Inflammatory macrophage treated with lipopolysaccharide for 4 hours (primary cell): Measurements from ENCODE around the gene TMEM273.
"Not testable (repeated sequence)": the region's sequence is repeated elsewhere in the genome, so short reads cannot be mapped to it uniquely, and the experiment has no call there.

Experiments used
- DNase-seq: peaks from one replicate; pipeline ENCODE4 v3.0.0-alpha.2; 2020

Gene TMEM273

GRCh38 chr10:49204119-49204518, 15.9 kb upstream of the TMEM273 start:
- no peak for DNase-seq

DNA sequence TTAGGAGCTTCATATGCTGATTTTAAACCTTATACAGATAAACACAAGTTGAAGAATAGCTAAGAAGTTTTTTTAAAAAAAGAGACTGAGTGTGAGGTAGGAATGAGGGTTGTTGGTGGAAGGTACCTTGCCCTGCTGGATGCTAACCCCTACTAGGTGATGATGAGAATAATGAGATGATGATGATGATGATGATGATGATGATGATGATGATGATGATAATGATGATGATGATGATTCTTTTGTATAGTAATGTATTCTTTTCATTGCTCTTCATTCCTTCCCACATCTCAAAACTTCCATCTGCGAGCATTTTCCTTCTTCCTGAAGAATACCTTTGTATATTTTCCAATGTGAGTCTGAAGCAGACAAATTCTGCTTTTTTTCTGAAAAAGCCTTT, 14.1 kb upstream of the TMEM273 start:
- no peak for DNase-seq

GRCh38 chr10:49200854-49201253, 12.7 kb upstream of the TMEM273 start:
- DNase-seq = peak; percentile 45

DNA sequence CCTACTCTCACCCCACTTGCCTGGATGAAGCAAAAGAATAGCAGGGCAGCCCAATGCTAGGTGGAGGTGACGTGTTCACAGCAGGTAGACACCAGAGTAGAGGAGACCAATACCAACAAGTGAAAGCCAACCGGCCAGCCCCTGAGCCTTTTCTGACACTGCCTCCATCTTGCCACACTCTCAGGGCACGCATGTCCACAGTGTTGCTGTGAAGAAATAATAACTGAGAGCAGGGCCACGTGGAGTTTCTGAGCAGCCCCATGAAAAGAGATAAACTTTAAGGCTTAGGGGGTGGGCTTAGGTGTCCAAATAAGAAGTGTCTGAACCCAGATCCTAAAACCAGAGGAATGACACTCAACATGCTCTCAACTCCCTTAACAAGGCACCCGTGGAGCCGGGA, 9.0 kb upstream of the TMEM273 start:
- DNase-seq = no peak

DNA sequence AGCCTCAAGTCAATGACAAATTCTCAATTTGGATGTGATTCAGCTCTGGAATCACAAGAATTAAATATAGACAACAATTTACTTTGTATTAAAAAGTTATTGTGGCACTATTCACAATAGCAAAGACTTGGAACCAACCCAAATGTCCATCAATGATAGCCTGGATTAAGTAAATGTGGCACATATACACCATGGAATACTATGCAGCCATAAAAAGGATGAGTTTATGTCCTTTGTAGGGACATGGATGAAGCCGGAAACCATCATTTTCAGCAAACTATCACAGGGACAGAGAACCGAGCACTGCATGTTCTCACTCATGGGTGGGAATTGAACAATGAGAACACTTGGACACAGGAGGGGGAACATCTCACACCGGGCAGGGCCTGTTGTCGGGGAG, 7.7 kb upstream of the TMEM273 start:
- not testable (repeated sequence) for DNase-seq

DNA sequence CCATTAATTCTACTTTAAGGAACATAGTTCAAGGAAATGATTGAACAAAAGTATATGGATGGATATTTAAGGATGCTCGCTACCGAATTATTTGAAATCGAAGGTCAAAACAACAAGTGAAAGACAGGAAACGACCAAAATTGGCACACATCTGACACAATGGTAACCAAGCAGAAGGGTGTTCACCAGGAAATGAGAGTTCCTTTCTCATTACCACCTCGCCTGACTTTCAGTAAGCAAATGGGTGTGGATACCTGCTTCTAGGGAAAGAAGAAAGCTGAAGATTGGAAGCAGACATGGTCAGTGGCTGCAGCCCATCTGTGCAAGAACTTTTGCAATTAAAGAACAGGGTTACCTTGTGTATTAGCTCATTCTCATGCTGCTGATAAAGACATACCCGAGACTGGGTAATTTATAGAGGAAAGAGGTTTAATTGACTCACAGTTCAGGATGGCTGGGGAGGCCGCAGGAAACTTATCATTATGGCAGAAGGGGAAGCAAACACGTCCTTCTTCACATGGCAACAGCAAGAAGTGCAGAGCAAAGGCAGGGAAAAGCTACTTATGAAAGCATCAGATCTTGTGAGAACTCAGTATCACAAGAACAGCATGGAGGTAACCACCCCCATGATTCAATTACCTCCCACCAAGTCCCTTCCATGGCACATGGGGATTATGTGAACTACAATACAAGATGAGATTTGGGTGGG, 6.2 kb upstream of the TMEM273 start:
- no peak for DNase-seq

- peak; percentile 65 for DNase-seq
Measured at GRCh38 chr10:49191349-49191748, 3.2 kb upstream of the TMEM273 start.

- no peak for DNase-seq
Measured at GRCh38 chr10:49189422-49189821, 1.2 kb upstream of the TMEM273 start.

DNA sequence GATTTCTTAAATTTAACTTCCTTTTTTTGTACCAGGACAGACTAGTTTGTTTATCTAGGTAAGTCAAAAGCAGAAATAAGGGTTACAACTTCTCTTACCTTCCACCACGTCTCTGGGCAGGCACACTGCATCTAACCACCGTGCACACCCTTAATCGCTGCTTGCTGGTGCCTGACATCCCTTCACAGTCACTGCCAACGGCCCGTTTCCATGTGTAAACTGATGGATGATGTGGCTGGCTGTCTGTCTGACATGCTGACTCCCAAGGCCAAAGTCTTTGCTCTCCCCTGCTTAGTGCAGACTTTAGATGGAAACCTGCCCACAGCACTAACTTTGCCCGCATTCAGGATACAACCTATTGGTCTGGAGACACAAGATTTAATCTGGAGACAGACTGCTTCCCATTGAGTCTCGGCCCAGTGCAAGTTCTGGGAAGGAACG, 1.1 kb downstream of the TMEM273 start:
- DNase-seq = no peak

DNA sequence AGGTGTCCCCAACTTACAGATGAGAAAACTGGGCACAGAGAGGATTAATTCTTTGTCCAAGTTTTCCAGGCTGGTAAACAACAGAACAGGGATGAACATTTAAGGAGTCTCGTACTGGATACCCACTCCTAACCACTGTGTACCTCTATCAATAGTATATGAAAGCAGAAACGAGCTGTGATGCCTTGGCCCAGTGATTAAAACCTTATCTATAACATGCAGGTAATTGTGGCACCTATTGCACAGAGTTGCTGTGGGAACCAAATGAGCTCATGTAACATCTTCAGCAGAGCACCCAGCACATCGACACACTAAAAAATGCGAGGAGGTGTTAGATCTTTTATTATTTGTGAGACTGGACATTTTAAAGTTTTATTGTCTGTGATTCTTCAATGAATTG, 1.6 kb downstream of the TMEM273 start:
- no peak for DNase-seq

DNA sequence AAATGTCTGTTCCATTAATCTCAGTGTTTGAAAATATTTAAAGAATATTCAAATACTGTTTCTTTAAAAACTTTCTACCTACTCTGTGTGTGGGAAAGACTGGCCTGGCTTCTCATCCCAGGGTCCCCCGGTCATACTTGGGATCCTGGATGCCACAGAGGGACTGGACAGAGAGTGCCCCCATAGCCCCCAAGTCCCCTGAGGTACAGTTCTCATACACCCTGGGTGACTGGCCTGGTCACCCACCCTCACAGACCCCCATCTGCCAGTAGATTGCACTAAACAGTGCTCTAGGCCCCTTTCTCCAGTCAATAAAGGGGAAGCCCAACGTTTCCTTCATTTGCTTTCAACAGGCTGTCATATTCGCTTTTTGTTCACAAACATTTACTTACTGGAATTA, 3.0 kb downstream of the TMEM273 start:
- no peak for DNase-seq

DNA sequence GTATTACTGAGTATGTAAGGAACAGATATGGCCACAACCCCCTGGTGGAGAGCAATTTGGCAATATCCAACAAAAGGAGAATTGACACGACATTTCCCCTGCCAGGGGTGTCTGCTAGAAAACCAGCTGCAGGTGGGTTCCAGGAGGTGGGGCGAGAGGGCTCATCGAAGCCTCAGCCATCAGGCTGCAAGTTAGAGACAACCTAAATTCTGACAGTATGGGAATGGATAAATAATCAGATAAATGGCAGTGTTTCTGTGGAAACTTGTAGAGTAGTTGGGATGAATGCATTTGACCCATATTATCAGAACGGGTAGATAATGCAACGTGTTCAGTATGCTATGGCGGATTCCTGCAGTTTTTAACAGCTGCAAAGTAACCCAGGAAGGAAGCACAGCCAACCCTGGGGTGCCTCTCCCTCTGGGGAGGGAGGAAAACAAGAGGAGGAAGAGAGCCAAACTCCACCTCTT, 3.5 kb downstream of the TMEM273 start:
- DNase-seq = no peak

DNA sequence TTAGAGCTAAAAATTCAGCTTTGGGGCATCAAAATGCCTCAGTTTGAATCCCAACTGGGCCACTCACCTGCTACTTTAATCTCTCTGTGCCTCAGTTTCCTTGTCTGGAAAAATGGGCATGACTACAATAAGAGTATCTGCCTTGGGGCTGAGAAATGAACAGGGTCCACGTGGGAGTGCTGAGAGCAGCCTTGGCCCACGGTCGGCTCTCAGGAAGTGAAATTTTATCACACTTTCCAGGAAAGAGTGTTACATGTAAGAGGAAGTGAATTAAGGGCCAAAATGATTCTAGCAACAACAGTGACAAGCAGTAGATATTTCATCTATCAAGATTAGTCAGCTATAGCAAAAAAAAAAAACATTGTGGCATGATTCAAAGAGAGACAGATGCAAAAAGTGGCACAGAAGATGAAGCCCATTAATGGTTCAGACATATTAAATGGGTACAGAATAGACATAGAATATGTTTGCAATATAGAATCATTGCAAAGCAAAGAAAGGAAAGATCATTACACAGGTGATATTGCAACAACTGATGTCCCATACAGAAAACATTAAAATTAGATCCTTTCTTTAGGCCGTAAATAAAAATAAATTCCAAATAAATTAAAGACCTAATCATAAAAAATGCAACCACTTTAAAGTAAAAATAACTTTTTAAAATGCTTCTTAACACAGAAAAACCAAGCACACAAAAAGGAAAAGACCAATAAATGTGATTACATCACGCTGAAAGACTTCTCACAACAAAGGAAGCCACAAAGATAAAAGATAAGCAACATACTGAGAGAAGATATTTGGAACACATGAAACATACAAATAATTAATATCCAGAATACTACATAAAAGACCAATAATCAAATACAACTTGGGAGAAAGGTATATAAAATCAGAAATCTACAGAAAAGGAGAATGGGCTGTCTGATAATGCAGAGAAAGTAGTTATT, 4.3 kb downstream of the TMEM273 start:
- DNase-seq = peak; percentile 93

DNA sequence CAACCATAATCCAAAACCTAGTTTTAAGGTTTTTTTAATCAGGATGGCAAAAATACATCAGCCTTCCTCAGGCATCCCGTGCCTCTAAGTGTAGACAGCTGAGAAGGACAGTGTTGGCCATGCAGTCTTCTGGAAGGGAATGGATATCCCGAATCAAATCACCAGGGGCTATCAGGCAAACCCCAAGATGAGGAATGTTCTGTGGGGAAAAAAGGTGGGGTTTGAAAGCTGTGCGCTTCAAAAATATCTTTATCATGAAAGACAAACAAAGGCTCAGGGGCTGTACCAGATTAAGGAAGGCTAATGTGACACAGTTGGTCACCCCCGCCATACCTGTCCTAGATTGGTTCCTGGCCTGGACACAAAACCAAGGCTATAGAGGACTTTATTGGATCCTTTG, 5.4 kb downstream of the TMEM273 start:
- no peak for DNase-seq

DNA sequence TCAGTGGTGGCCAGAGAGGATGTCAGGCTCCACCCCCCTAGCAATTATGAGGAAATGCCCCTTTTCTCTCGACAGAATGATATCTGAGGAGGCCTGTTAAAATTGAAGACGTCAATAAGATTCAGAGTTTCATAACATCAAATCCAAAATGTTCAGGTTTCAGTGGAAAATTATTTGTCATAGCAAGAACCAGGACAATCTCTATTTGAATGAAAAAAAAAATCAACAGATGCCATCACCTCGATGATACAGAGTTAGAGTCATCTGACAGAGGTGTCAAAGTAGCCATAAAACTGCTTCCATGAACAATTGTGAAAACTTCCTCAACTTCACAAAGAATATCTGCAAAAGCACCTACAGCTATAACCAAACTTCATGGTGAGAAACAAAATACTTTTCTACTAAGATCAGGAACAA, 7.7 kb downstream of the TMEM273 start:
- DNase-seq = no peak

DNA sequence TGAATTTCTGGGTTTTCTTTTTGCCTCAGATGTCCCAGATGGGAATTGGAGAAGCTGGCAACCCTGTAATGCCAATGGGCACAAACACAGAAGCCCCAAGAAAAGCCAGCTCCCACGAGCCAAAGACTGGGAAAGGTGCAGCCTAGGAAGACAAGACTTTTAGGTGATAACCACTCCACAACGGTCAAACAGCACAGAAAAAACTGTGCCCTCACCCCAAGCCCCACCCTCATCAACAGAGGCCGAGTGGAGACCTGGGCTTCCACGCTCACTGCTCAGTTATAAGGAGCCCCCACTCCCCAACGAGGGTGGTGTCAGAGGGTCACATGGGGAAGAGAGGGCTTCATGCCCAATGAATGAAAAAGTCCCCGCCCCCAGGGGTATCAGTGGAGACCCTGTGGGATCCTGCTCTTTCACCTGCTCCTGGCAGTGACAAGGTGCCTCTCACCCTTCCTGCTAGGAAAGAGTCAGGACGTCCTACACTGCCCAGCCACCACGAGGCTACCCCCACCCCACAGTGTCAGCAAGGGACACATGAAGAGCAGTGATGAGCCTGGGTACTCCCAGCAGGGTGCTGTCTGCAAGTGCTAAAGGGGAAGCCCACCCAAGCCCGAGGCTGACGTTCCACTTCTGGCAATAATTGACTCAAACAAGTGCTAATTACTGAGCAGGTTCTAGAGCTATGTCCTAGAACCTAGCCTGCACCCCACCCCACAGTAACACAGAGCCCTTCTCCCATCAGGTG, 8.3 kb downstream of the TMEM273 start:
- no peak for DNase-seq

DNA sequence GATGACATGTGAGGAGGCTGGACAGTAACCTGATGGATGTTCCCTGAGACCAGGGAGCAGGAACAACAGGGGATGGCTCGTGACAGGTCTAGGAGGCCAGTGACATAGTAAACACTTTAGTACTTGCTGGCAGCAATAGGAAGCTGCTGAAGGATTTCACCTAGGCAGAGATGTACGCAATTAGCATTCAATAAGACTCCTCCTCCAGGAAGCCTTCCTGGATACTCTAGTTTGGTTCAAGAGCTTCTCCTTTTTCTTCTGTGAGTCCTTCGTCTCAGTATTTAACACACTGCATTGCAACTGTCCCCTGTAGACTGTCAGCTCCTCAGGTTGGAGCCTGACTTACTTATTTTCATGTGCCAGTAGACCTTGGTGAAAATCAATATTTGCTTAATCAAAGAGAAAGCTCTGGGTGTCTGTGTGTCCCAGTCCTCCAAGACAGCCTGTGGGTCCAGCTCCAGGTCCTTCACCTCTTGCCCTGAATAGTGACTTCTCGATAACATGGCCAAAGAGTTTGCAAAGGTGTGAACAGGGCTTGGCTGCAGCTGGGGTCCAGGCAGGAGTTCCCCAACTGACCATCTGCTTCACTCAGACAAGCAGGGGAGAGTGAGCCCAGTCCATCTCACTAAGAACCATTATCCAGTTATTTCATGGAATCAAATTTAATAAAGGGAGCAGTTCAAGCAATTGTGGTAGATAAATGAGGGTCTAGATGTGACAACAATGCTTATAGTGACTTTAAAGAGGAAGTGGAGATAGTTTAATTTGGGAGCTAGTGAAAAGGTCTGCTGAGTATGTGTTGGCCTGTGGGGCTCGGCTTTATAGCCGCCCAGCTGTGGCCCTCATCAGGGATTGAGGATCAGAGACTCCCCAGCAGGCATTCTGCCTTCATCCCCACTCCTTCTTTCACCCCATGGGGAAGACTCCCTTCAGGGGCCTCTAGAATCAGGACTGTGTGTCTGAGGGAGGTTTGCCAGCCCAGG, 9.4 kb downstream of the TMEM273 start:
- peak; percentile 60 for DNase-seq

- DNase-seq = peak; percentile 99
Measured at GRCh38 chr10:49177391-49178355, 10.5 kb downstream of the TMEM273 start.

DNA sequence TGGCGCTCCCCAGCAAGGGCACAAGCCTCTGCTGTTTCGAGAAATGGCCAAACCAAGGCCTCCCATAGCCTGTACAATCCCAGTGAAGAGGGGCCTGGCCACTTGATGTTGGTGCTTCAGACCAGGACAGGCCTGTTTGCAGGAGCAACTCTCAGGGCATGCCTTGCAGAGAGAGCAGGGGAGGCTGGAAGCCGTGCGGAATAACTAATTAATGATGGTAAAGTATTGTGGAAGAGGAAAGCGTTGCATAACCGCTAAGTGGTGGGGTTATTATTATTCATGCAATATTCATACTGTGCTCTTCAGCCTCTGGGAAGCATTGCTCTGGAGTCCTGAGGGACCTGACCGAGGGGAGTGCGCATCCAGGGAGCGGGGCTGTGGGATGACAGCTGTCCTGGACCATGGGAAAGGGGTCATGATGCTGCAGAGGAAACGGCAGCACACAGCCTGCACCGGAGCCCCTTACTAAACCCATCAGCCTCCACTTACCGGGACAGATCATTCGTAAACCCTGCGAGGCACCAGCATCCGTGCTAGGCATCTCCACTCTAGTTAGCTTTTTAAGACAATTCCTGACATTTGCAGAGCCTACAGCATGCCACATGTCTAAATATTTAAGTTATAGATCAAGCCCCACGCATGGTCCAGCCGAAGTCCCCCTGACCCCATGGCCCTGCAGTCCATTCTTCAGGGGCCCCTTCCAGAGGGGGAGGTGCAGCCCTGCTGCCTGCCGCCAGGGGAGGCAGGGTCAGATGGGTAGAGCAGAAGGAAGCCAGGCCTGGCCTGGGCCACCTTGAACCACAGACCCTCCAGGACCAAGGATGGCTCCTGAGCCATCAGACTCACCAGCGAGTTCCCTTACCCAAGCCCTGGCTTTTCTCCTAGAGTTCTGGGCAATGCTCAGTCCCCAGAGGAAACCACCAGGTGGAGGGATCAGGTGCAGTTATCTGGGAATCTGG, 11.6 kb downstream of the TMEM273 start:
- no peak for DNase-seq
